COLO668 (cell line): ENCODE measurements around the gene CYCS.
"Not testable (repeated sequence)": the region's sequence is repeated elsewhere in the genome, so short reads cannot be mapped to it uniquely, and the experiment has no call there.

Experiments used
- DNase-seq: peaks from one replicate; lab custom pipeline; 2025; ENCODE audit not compliant: unreplicated experiment; lab: John Stamatoyannopoulos, UW

Gene CYCS

GRCh38 chr7:25119102-25119501 is 6.0 kb downstream of the CYCS start:
- no peak for DNase-seq

DNA sequence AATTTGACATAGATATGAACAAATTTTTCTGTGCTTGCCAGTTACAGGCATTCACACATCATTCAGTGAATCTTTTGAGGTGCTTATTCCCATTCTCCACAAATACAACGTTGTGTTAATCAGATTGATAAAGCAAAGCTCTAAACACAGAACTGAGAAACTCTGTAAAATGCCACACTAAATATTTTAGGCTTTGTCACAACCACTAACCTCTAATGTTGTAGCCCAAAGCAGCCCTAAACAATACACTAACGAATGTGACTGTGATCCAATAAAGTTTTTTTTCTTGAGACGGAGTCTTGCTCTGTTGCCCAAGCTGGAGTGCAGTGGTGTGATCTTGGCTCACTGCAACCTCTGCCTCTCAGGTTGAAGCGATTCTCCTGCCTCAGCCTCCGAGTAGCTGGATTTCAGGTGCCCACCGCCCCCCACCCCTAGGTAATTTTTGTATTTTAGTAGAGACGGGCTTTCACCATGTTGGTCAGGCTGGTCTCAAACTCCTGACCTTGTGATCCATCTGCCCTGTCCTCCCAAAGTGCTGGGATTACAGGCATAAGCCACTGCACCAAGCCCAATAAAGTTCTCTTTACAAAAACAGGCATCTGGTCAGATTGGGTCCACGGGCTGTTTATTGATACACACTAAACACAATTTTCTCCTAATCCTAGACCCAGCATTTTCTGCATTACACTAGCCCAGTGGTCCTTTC is 6.9 kb downstream of the CYCS start:
- no peak for DNase-seq

- no peak for DNase-seq
Observed at GRCh38 chr7:25117226-25118047, 7.6 kb downstream of the CYCS start.

GRCh38 chr7:25116621-25117020 is 8.4 kb downstream of the CYCS start:
- DNase-seq = no peak

DNA sequence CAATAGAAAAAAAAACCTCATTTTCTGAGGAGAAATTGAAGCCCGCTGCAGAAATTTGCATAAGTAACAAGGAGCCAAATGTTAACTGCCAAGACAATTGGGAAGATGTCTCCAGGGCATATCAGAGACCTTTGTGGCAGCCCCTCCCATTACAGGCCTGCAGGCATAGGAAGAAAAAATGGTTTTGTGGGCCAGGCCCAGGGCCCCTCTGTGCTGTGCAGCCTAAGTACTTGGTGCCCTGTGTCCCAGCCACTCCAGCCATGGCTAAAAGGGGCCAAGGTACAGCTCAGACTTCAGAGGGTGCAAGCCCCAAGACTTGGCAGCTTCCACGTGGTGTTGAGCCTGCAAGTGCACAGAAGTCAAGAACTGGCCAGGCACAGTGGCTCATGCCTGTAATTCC is 14.5 kb downstream of the CYCS start:
- not testable (repeated sequence) for DNase-seq

- no peak for DNase-seq
Observed at GRCh38 chr7:25109276-25109675, 15.8 kb downstream of the CYCS start.

GRCh38 chr7:25105911-25106310 is 19.1 kb downstream of the CYCS start:
- DNase-seq = no peak

DNA sequence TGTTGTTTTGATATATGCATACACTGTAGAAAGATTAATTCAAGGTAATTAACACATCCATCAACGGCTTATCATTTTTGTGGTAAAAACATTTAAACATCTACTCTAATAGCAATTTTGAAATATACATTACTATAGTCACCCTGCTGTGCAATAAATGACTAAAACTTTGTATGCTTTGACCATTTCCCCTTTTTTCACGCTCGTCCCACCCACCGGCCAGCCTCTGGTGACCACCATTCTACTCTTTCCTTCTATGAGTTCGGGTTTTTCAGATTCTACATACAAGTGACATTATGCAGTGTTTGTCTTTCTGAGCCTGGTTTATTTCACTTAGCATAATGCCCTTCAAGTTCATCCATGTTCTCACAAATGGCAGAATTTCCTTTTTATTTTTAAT is 21.3 kb downstream of the CYCS start:
- DNase-seq = no peak

DNA sequence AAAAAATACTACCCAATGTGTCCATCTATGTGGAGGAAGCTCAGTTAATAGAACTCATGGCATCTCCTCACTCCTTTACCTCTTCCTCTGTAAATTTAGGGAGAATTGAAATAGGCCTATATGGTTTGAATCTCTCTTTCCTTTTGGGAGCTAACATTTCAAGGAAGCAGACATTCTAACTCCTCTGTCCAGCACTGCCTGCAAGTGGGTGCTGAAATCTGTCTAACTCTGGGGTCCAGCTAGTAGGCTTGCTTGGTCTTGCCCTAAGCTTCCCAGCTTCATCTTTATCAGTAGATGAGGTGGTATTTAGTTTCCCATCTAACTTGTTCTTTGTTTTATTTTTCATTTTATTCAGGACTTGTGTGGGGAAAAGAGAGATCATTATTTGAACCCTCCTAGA is 23.2 kb downstream of the CYCS start:
- DNase-seq = no peak

DNA sequence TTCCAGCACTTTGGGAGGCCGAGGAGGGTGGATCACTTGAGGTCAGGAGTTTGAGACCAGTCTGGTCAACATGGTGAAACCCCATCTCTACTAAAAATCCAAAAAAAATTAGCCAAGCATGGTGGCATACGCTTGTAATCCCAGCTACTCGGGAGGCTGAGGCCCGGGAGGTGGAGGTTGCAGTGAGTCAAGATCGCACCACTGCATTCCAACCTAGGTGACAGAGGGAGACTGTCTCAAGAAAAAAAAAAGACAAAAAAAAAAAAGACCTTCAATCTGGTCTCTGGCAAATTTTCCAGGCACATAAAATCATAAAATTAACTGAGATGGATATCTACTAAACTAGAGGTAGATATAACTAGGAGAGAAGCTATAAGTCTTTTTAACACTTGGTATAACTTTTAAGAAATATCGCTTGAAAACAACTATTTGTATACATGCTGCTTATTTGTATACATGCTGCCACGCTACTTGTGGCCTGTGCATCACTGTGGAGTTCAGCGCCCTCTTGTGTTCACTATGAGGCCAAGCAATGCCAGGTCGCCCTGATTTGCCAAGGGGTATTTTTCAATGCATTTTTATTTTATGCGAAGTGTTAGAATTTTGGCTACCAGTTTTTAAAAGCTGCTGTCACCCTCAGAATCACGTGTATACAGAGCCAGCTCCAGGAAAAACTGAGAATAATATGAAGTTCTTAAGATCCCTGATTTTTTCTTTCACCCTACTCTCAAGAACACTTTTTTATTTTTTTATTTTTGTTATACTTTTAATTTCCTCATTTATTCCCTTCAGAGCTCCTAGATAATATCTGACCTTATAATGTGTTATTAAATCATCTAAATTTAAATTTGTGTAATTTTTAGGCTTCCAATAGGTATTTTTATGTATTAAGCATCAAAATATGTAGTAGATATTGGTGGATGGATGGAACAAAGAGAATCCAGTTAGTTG is 26.7 kb downstream of the CYCS start:
- peak; percentile 57 for DNase-seq

- no peak for DNase-seq
Observed at GRCh38 chr7:25095516-25096345, 29.3 kb downstream of the CYCS start.

DNA sequence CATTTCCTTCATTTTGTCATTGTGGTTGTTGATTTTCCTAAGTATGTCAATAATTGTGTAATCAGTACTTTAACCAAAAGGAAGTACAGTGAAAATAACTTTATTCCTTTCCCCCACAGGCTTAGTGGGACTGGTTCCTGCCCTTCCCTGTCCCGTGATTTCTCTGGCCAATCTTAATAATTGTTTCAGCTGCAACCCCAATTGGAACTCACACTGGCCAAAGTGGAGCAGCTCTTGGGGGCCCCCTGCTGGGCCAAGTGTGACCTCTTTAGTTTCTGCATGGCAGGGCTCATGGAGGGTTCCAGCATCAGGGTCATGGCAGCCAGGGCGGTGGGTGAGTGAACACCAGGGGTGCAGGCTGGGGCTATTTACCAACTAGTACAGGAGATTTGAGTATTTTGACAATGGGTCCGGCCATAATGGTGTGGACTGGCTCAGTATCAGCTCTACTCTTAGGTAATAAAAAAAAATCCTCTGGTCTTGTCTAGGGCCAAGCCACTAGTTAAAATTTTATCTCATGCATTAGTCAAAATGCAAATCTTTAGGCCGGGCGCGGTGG is 31.7 kb downstream of the CYCS start:
- peak; percentile 87 for DNase-seq

- DNase-seq = no peak
Observed at GRCh38 chr7:25091779-25092178, 33.3 kb downstream of the CYCS start.

GRCh38 chr7:25091176-25091575 is 33.9 kb downstream of the CYCS start:
- DNase-seq = no peak

GRCh38 chr7:25090374-25090773 is 34.7 kb downstream of the CYCS start:
- no peak for DNase-seq

DNA sequence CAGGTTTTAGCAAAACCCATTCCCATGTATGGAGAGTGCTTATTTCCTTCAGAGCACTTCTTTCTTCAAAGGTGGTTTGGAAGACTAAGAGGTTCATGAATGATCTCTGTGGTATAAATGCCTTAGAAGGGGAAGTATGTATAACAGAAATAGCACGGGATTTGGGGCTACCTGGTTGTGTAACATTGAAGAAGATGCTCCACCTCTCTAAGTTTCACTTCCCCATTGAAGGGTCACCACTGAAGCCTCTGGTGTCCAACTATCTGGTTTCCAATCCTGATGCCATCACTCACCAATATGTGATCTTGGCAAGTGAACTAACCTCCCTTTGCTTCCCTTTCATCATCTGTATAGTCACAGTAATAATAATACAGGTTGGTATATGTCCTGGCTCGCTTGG is 37.2 kb downstream of the CYCS start:
- no peak for DNase-seq

- no peak for DNase-seq
Observed at GRCh38 chr7:25084821-25085220, 40.2 kb downstream of the CYCS start.

DNA sequence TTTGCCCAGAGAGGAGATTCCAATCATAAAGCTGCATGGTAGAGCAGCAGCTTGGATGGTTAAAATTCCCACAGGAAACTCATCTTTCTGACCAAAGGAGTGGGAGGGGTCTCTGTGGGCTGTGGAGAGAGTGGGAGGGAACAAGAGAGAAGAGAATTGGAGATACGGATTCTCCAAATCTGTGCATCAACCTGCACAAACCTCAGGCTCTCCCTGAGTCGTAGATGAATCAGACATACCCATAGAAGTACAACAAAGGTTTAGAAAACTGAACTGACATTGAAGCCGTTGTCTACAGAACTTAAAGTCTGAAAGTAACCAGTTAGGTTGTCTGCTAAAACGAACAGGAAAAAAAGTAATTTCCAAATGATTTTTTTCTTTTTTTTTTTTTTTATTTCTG is 41.9 kb downstream of the CYCS start:
- DNase-seq = no peak

GRCh38 chr7:25082041-25082440 is 43.0 kb downstream of the CYCS start:
- not testable (repeated sequence) for DNase-seq

DNA sequence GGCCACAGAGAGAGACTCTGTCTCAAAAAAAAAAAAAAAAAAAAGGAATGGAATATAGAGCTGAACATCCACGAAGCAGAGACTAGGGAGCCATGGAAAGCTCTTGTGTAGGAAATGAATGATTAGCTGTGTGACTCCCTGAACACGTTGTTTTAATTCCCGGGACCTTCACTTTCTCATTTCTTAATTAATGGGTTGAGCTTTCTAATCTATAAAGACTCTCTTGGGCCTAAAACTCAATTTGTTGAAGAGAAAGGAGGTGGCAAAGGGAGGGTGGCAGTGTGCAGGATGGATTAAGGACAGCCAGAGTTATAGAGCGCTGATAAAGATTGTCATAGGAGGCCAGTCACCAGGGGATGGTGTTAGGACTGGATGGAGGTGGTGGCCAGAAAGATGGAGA is 48.0 kb downstream of the CYCS start:
- DNase-seq = no peak
